Gastroesophageal sphincter (tissue), 3 donors: ENCODE measurements around the gene SIX2.

ENCODE experiments used
- EP300 ChIP-seq: sonication (generic); formaldehyde crosslinking; IDR thresholded peaks from one replicate; pipeline ENCODE4 v1.6.1; 2017; ENCODE audit warnings: antibody characterized with exemption, mild to moderate bottlenecking
- POLR2A ChIP-seq, 2 donors: fragments of 450-650 bp; IDR thresholded peaks; one replicate each; pipeline ENCODE4 v1.6.1; 2017; ENCODE audit warnings: antibody characterized with exemption in 2 of 2, mild to moderate bottlenecking in 2 of 2, moderate library complexity in 1 of 2
- POLR2AphosphoS5 ChIP-seq: sonication (generic); formaldehyde crosslinking; IDR thresholded peaks from one replicate; pipeline ENCODE4 v1.6.1; 2017; ENCODE audit warnings: antibody characterized with exemption
- TF ChIP-seq, protein P1 (sequence below), 4 experiments: fragments of 200-600 bp in 2 of 4; fragments of 450-650 bp in 2 of 4; sonication (generic) in 1 of 4; IDR thresholded peaks; one replicate each; pipeline ENCODE4 v1.5.1; 2017 to 2019; ENCODE audit warnings: antibody characterized with exemption in 4 of 4, mild to moderate bottlenecking in 2 of 4, moderate library complexity in 2 of 4

DNA sequence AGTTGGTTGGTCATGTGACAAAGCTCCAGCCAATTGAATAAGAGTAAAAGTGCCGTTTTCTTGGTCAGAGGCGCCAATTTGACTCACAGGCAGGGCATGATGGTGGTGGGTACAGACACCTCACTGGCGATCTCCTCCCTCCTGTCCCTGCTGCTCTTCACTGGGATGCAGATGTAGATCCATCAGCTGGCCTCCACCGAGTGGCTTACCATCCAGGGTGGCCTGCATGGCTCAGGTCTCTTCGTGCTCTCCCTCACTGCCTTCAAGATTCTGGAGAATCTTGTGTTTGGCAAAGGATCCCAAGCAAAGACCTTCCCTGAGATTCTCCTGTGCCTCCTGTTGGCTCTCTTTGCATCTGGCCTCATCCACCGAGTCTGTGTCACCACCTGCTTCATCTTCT is 12.9 kb downstream of the SIX2 start:
- TF ChIP-seq, protein P1, sequence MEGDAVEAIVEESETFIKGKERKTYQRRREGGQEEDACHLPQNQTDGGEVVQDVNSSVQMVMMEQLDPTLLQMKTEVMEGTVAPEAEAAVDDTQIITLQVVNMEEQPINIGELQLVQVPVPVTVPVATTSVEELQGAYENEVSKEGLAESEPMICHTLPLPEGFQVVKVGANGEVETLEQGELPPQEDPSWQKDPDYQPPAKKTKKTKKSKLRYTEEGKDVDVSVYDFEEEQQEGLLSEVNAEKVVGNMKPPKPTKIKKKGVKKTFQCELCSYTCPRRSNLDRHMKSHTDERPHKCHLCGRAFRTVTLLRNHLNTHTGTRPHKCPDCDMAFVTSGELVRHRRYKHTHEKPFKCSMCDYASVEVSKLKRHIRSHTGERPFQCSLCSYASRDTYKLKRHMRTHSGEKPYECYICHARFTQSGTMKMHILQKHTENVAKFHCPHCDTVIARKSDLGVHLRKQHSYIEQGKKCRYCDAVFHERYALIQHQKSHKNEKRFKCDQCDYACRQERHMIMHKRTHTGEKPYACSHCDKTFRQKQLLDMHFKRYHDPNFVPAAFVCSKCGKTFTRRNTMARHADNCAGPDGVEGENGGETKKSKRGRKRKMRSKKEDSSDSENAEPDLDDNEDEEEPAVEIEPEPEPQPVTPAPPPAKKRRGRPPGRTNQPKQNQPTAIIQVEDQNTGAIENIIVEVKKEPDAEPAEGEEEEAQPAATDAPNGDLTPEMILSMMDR (IDR thresholded peaks at IDR 0.05) = no peak
- TF ChIP-seq POLR2A (IDR thresholded peaks at IDR 0.05) (no peak), EP300 (no peak), POLR2AphosphoS5 (no peak)
